Spleen (tissue), 7 donors: ENCODE results near the gene WARS2.

Experiments used
- CTCF ChIP-seq, 11 experiments: fragments of 200-600 bp in 7 of 11; fragments of 450-650 bp in 4 of 11; sonication (generic) in 4 of 11; IDR thresholded peaks in 8 of 11; conservative IDR thresholded peaks in 3 of 11; 1 replicate in 7 of 11; 2 replicates in 4 of 11; pipeline versions ENCODE4 v1.4.0 to v1.8.0; 2016 to 2021; ENCODE audit warnings: antibody characterized with exemption in 11 of 11, inconsistent platforms in 4 of 11, mild to moderate bottlenecking in 1 of 11
- POLR2AphosphoS5 ChIP-seq, 3 donors: sonication (generic); formaldehyde crosslinking; IDR thresholded peaks; one replicate each; pipeline ENCODE4 v1.5.1; 2017; ENCODE audit warnings: antibody characterized with exemption in 3 of 3
- donor health status: DM: no; HTN: no; CAD: no; lungs with moderate emphysema.
- donor health status: DM: no; HTN: no; CAD: no.
- donor health status: DM: no; HTN: no; CAD: no.

- TF ChIP-seq CTCF (IDR thresholded peaks at IDR 0.05 in 8 of 11, conservative IDR thresholded peaks at IDR 0.05 in 3 of 11) (no peak), POLR2AphosphoS5 (IDR thresholded peaks at IDR 0.05) (no peak)
Measured at GRCh38 chr1:119115311-119115710, 25.1 kb downstream of the WARS2 start.
